B cell (primary cell): Measurements from ENCODE around the gene HDAC1. TPM values are rescaled to one million over a fixed set of nuclear protein-coding genes. Genes with fewer than 3 reads are reported as not detected.

ENCODE experiments used
- ATAC-seq: fragments of 200-7000 bp; cut with Tn5 transposase; one replicate; pipeline ENCODE4 v1.10.0; 2021; ENCODE audit warnings: low read depth, mild to moderate bottlenecking, moderate number of reproducible peaks, moderate library complexity
- CTCF ChIA-PET: fragments of 350-600 bp; sonication (Branson Sonifier 250); formaldehyde crosslinking; loops from one replicate; lab custom pipeline; 2021; ENCODE audit warnings: antibody characterized with exemption, inconsistent platforms; lab: Charles Lee
- POLR2A ChIA-PET: fragments of 350-600 bp; sonication (Branson Sonifier 250); formaldehyde crosslinking; loops from one replicate; lab custom pipeline; 2021; ENCODE audit warnings: antibody characterized with exemption; lab: Charles Lee
- DNase-seq: peaks from one replicate; pipeline ENCODE4 v3.0.0; 2013
- H2AFZ ChIP-seq: 2 replicates; pipeline ENCODE4 v1.6.1; 2012; ENCODE audit warnings: mild to moderate bottlenecking, low read depth, low read length; ENCODE audit not compliant: insufficient read depth, poor library complexity, severe bottlenecking
- H3K27ac ChIP-seq, 2 donors: 1 replicate in 1 of 2; 2 replicates in 1 of 2; pipeline ENCODE4 v1.5.1; 2012 to 2013; ENCODE audit warnings: low read length in 2 of 2, mild to moderate bottlenecking in 2 of 2, moderate library complexity in 1 of 2
- H3K27me3 ChIP-seq, 4 experiments: fragments of 200-600 bp in 1 of 4; sonication (generic) in 1 of 4; replicated peaks in 1 of 4; 1 replicate in 2 of 4; 2 replicates in 2 of 4; pipeline versions ENCODE4 v1.6.1 to v1.7.0; 2013 to 2016; ENCODE audit warnings: low read length in 3 of 4, mild to moderate bottlenecking in 2 of 4, mixed read lengths in 1 of 4, moderate library complexity in 1 of 4; ENCODE audit not compliant: insufficient read depth in 4 of 4, control insufficient read depth in 3 of 4; ENCODE audit errors: control extremely low read depth in 1 of 4
- H3K36me3 ChIP-seq, 2 experiments: replicated peaks in 1 of 2; 1 replicate in 1 of 2; 2 replicates in 1 of 2; pipeline versions ENCODE4 v1.6.1 to v1.7.1; 2013; ENCODE audit warnings: low read length in 1 of 2; ENCODE audit not compliant: insufficient read depth in 2 of 2, control insufficient read depth in 1 of 2; ENCODE audit errors: control extremely low read depth in 1 of 2, extremely low read depth in 1 of 2
- H3K4me1 ChIP-seq, 2 donors: fragments of 200-600 bp in 1 of 2; sonication (generic) in 1 of 2; 1 replicate in 1 of 2; 2 replicates in 1 of 2; pipeline versions ENCODE4 v1.5.1 to v1.6.1; 2013 to 2017; ENCODE audit warnings: low read length in 2 of 2; ENCODE audit not compliant: control insufficient read depth in 2 of 2, insufficient read depth in 2 of 2
- H3K4me2 ChIP-seq: replicated peaks from 2 replicates; pipeline ENCODE3; 2012; ENCODE audit warnings: mild to moderate bottlenecking, low read depth, low read length; ENCODE audit not compliant: poor library complexity, severe bottlenecking
- H3K4me3 ChIP-seq, 5 experiments: fragments of 200-600 bp in 1 of 5; sonication (generic) in 1 of 5; 1 replicate in 3 of 5; 2 replicates in 2 of 5; pipeline versions ENCODE4 v1.5.1 to v1.7.0; 2011 to 2016; ENCODE audit warnings: low read length in 4 of 5, mild to moderate bottlenecking in 4 of 5, low read depth in 2 of 5, control low read depth in 1 of 5, moderate library complexity in 1 of 5; ENCODE audit not compliant: insufficient read depth in 1 of 5; ENCODE audit errors: control extremely low read depth in 1 of 5, extremely low read depth in 1 of 5
- H3K79me2 ChIP-seq: fragments of 200-600 bp; sonication (generic); one replicate; pipeline ENCODE4 v1.6.0; 2016; ENCODE audit warnings: low read length; ENCODE audit not compliant: control insufficient read depth, insufficient read depth
- H3K9ac ChIP-seq: fragments of 200-600 bp; sonication (generic); 2 replicates; pipeline ENCODE4 v1.6.1; 2017; ENCODE audit warnings: mild to moderate bottlenecking, low read length, moderate library complexity
- H3K9me3 ChIP-seq, 3 donors: one replicate each; pipeline versions ENCODE4 v1.6.1 to v1.7.1; 2013; ENCODE audit warnings: low read length in 2 of 3; ENCODE audit not compliant: control insufficient read depth in 2 of 3, insufficient read depth in 1 of 3; ENCODE audit errors: control extremely low read depth in 1 of 3
- H4K20me1 ChIP-seq: 2 replicates; pipeline ENCODE4 v1.6.0; 2012; ENCODE audit warnings: mild to moderate bottlenecking, low read length; ENCODE audit not compliant: insufficient read depth, control insufficient read depth, poor library complexity, severe bottlenecking
- H3K27ac Mint-ChIP-seq: one replicate; pipeline ENCODE4 v1.8.0; 2021; ENCODE audit warnings: mixed read lengths
- H3K27me3 Mint-ChIP-seq: one replicate; pipeline ENCODE4 v1.8.0; 2021; ENCODE audit warnings: mixed read lengths
- H3K4me1 Mint-ChIP-seq: one replicate; pipeline ENCODE4 v1.8.0; 2021; ENCODE audit warnings: mixed read lengths
- H3K4me3 Mint-ChIP-seq: one replicate; pipeline ENCODE4 v1.8.0; 2021; ENCODE audit warnings: mixed read lengths
- H3K9me3 Mint-ChIP-seq: one replicate; pipeline ENCODE4 v1.8.0; 2022; ENCODE audit warnings: mixed read lengths; ENCODE audit not compliant: insufficient read depth
- CTCF ChIP-seq: fragments of 200-600 bp; IDR thresholded peaks from one replicate; pipeline ENCODE4 v1.8.0; 2022; ENCODE audit warnings: antibody characterized with exemption, mild to moderate bottlenecking
- EZH2 ChIP-seq: IDR thresholded peaks from 2 replicates; pipeline ENCODE4 v1.6.1; 2012; ENCODE audit warnings: borderline replicate concordance, low read depth, mild to moderate bottlenecking, moderate library complexity, low read length; ENCODE audit not compliant: insufficient read depth, poor library complexity, severe bottlenecking
- WGBS: methylation state at CpG from one replicate; pipeline ENCODE4 v1.1.5; 2013; ENCODE audit warnings: missing lambda C conversion rate; ENCODE audit not compliant: insufficient coverage; 5-methylcytosine and 5-hydroxymethylcytosine counted together
- intact Hi-C: fragments of 100-400 bp; cut with micrococcal nuclease; formaldehyde crosslinking; loops from one replicate; pipeline ENCODE4 v1.10.0; 2022
- polyA plus RNA-seq: library from polyadenylated mRNA; depleted of rRNA; stranded (reverse); fragments of >200 nt; gene quantifications from 2 replicates; pipeline ENCODE4 v1.2.3, GENCODE V29; 2012
- total RNA-seq, 2 donors: library from RNA; stranded (reverse); fragments of 120-200 nt in 1 of 2; gene quantifications; 1 replicate in 1 of 2; 2 replicates in 1 of 2; pipeline versions ENCODE4 v1.2.3 to v1.2.4, GENCODE V29; 2013 to 2022

HDAC1 gene
- total and polyA plus RNA-seq, 2 donors (not counting 1 experiment from before 2014, with no cell fraction given), result 184 to 205 TPM

DNA sequence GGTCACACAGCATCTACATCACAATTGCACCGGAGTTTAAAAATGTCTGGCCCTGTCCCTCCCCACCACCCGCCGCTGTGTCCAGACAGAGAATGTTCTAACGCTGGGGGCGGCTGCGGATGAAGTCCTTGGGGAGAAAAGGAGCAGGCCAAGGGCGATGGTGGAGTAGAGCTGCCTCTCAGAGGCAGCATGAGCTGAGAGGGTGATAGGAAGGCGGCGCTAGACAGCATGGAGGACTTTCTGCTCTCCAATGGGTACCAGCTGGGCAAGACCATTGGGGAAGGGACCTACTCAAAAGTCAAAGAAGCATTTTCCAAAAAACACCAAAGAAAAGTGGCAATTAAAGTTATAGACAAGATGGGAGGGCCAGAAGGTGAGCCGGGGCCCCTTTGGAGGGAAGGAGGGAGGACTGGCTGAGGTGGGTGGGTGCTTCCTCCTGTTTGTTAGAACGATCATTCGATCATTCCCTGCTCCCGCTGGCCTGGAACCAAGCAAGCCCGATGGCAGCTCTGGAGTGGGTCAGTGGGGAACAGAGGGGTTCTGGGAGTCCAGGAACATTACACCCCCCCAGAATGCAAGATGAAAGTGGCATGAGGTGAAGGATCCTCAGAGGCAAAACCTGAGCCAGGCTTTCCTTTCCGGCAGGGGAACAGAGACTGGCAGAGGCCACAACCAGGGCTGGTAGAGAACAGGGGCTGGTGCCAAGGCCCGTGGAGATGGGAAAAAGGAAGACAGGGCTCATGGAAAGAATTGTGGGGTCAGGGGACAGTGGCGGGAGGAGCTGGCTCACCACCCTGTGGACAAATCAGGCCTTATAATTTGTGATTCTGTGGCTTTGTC is 70.8 kb downstream of the HDAC1 start, which contains the start of the genes FAM229A and TSSK3:
Gene FAM229A, minus strand, starts transcription at position 12 of the 840 bp plus-strand sequence. CDS start 394 bp downstream, outside the sequence.
Gene TSSK3, plus strand, starts transcription at position 66 of the 840 bp plus-strand sequence. Its CDS starts 163 bp downstream, at position 229.
- Histone ChIP-seq H3K27me3 (no peaks in the 10 kb centered on the region), H3K4me3 (peak within 1 kb of the TSS in 3 of 5 experiments; percentile 51 to 54 (median 54)), H3K9ac (peak within 1 kb of the TSS; percentile 57), H3K27ac (no peak within 1 kb of the TSS), H3K9me3 (no peaks in the 10 kb centered on the region), H4K20me1 (no peaks in the 10 kb centered on the region), H2AFZ (peak within 1 kb of the TSS; percentile 53), H3K4me1 (peaks cover 22 to 35% of the 10 kb centered on the region in 2 donors), H3K36me3 (peaks cover 2 to 22% of the 10 kb centered on the region in 2 experiments), H3K4me2 (peak within 1 kb of the TSS; percentile 94), H3K79me2 (no peaks in the 10 kb centered on the region)
- Mint-ChIP-seq H3K4me1 (peaks cover 29% of the 10 kb centered on the region), H3K9me3 (no peaks in the 10 kb centered on the region), H3K27me3 (no peaks in the 10 kb centered on the region), H3K27ac (peak within 1 kb of the TSS; percentile 65), H3K4me3 (peak within 1 kb of the TSS; percentile 78)
- no peak for TF ChIP-seq CTCF
- no peak for TF ChIP-seq EZH2
- no peak for ATAC-seq
- 86% methylated on average over 8 of the region's 17 CpGs for WGBS
- ChIA-PET CTCF (interaction anchor here (0.7 to 1.5 kb wide), 5 partner anchors 8 to 146 kb away, joined by 3 to 5 read pairs (median 4); partner anchors contain the start of gene MARCKSL1), POLR2A (interaction anchor here (0.6 kb wide), 2 partner anchors 19 to 40 kb away, joined by 4 read pairs; no protein-coding TSS in a partner anchor)
- DNase-seq, result no peak
- intact Hi-C loops, result no loop called here
